ENCODE measurements around the gene OBSL1. TPM values are rescaled to one million over a fixed set of nuclear protein-coding genes. Genes with fewer than 3 reads are reported as not detected.

OBSL1 gene
- total and polyA plus RNA-seq, 10 of the 15 experiments (the other 5 are each of a cell fraction or from before 2014, with no cell fraction given): 0.14 to 0.77 TPM; not detected in 8

- ChIA-PET RAD21 (ENCODE audit: unreplicated experiment) (no interaction called here), CTCF (interaction anchor here (1.1 kb wide), 1 partner anchor 41 kb away, joined by 3 read pairs; a partner anchor contains a TSS), POLR2A (interaction anchor here (1.0 kb wide), 1 partner anchor 60 kb away, joined by 3 read pairs; the partner anchor contains the start of gene STK11IP), SMC1A (ENCODE audit: uncharacterized antibody, unreplicated experiment) (no interaction called here)
- Histone ChIP-seq H3K4me2 (ENCODE audit: control insufficient read depth, insufficient read depth) (no peak overlapping the region), H3K27ac (ENCODE audit: control insufficient read depth, insufficient read depth) (no peak overlapping the region), H3K4me1 (ENCODE audit: control insufficient read depth, insufficient read depth, low read length) (peaks cover 2% of the 10 kb centered on the region; the same call in 1 of the 2 replicates), H3K36me3 (ENCODE audit: control insufficient read depth in 2 of 2, insufficient read depth in 2 of 2, low read length in 1 of 2) (no peaks in the 10 kb centered on the region; a peak in 1 of 4 replicates), H4K20me1 (ENCODE audit: control insufficient read depth, insufficient read depth) (no peaks in the 10 kb centered on the region), H3K9me3 (replicated peaks; ENCODE audit: control insufficient read depth, insufficient read depth, low read length) (no peaks in the 10 kb centered on the region), H3K27me3 (replicated peaks in 1 of 2; ENCODE audit: control insufficient read depth in 2 of 2, insufficient read depth in 2 of 2, low read length in 1 of 2) (no peaks in the 10 kb centered on the region; a peak in 2 of 4 replicates), H2AFZ (ENCODE audit: control insufficient read depth, low read depth, low read length) (no peak overlapping the region), H3K4me3 (no peak overlapping the region), H3K79me2 (ENCODE audit: control insufficient read depth, insufficient read depth, low read length) (no peaks in the 10 kb centered on the region), H3K9ac (ENCODE audit: control insufficient read depth, insufficient read depth, low read length) (no peak overlapping the region)
- FAIRE-seq: no peak
- intact Hi-C loops (cut with micrococcal nuclease; ENCODE audit: unreplicated experiment) (no loop called here), in situ Hi-C loops (cut with MboI) (no loop called here)
- no TSS peak for BruUV-seq (replicated peaks)
- TF ChIP-seq MEF2A (IDR thresholded peaks at IDR 0.05; ENCODE audit: insufficient read depth, low read depth, low read length): no peak
- no peak for TF ChIP-seq BRCA1 (IDR thresholded peaks at IDR 0.05; ENCODE audit: low read depth, low read length)
- TF ChIP-seq REST (IDR thresholded peaks at IDR 0.05; ENCODE audit: low read depth, low read length): no peak
- no peak for TF ChIP-seq MTA2 (IDR thresholded peaks at IDR 0.05; ENCODE audit: low read depth)
- TF ChIP-seq ASH2L (IDR thresholded peaks at IDR 0.05; ENCODE audit: borderline replicate concordance, low read depth): no peak
- no peak for TF ChIP-seq POLR2A (IDR thresholded peaks at IDR 0.05; ENCODE audit: low read depth, low read length)
- no peak for TF ChIP-seq NFIC (IDR thresholded peaks at IDR 0.05; ENCODE audit: low read depth, low read length)
- TF ChIP-seq TCF3 (IDR thresholded peaks at IDR 0.05; ENCODE audit: borderline replicate concordance, insufficient read depth, low read depth, low read length): no peak
- no peak for TF ChIP-seq SREBF2 (IDR thresholded peaks at IDR 0.05; ENCODE audit: low read length)
- no peak for TF ChIP-seq ZBTB11 (CRISPR knock-in tag; IDR thresholded peaks at IDR 0.05)
- TF ChIP-seq ZBED1 (IDR thresholded peaks at IDR 0.05; ENCODE audit: borderline replicate concordance): no peak
- TF ChIP-seq SMAD5 (IDR thresholded peaks at IDR 0.05; ENCODE audit: low read depth): no peak
- no peak for TF ChIP-seq TCF7 (IDR thresholded peaks at IDR 0.05; ENCODE audit: borderline replicate concordance)
- no peak for TF ChIP-seq ATF3 (IDR thresholded peaks at IDR 0.05; ENCODE audit: borderline replicate concordance, extremely low read depth, low read depth, low read length)
- DNase-seq (ENCODE audit: low read depth, low spot score): no peak
- whole genome bisulfite sequencing (ENCODE audit: insufficient coverage, insufficient replicate concordance, low lambda C conversion rate, missing lambda C conversion rate): 16% methylated on average over 9 of the region's 9 CpGs
- no peak for ATAC-seq
Measured at GRCh38 chr2:219536967-219537366, 34.4 kb downstream of the OBSL1 start.
